ENCODE data around the gene PTDSS2.

PTDSS2 gene

GRCh38 chr11:492427-493226, 42.5 kb downstream of the PTDSS2 start:
- no peak for DNase-seq (ENCODE audit: low spot score)

GRCh38 chr11:494761-495536, 44.9 kb downstream of the PTDSS2 start:
- no peak for DNase-seq (ENCODE audit: low spot score)

DNA sequence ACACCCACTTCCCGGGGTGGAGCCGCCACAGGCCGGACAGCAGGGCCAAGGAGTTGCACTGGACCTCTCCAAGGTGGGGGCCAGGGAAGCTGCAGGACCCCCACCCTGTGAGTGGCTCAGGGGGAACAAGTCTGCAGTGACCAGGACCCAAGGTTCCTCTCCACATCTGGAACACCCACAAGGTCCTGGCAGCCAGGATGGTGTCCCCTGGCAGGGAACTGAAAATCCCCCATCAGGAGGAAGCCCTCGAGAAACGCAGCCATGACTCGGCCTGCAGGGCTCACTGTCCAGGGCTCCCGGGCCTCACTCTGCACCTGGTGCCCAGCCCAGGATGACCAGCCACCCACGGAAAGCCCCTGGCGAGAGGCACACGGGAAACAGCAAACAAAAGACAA, 45.5 kb downstream of the PTDSS2 start:
- DNase-seq (ENCODE audit: low spot score), result no peak

GRCh38 chr11:496834-497564, 46.9 kb downstream of the PTDSS2 start:
- no peak for DNase-seq (ENCODE audit: low spot score)

DNA sequence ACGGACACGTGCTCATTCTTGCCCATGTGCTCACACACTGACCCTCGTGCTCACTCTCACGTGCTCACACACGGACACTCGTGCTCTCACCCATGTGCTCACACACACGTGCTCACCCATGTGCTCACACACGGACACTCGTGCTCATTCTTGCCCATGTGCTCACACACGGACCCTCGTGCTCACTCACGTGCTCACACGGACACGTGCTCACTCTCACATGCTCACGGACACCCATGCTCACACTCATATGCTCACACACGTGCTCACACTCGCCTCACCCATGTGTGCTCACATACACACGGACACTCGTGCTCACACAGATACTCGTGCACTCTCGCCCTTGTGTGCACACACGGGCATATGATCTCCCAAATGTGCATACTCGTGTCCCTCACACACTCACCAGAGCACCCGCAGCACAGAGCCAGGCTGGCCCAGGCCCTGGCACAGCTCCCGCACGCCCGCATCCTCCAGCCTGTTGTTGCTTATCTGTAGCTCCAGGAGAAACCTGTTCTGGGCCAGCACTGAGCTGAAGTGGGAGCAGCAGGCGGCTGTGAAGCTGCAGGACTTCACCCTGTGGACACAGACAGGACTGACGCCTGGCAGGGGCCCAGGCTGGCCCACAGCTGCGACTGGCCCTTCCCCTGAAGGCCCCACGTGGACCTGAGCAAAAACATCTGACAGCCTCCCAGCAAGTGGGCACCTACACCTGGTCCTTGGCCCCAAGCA, 47.7 kb downstream of the PTDSS2 start:
- DNase-seq (ENCODE audit: low spot score), result no peak

- DNase-seq (ENCODE audit: low spot score), result no peak
Measured at GRCh38 chr11:498297-499181, 48.5 kb downstream of the PTDSS2 start.

- DNase-seq (ENCODE audit: low spot score), result no peak
Measured at GRCh38 chr11:499201-500076, 49.4 kb downstream of the PTDSS2 start.

GRCh38 chr11:501001-501682, 51.1 kb downstream of the PTDSS2 start:
- DNase-seq (ENCODE audit: low spot score), result no peak

GRCh38 chr11:501683-502287, 51.7 kb downstream of the PTDSS2 start:
- DNase-seq (ENCODE audit: low spot score), result no peak

DNA sequence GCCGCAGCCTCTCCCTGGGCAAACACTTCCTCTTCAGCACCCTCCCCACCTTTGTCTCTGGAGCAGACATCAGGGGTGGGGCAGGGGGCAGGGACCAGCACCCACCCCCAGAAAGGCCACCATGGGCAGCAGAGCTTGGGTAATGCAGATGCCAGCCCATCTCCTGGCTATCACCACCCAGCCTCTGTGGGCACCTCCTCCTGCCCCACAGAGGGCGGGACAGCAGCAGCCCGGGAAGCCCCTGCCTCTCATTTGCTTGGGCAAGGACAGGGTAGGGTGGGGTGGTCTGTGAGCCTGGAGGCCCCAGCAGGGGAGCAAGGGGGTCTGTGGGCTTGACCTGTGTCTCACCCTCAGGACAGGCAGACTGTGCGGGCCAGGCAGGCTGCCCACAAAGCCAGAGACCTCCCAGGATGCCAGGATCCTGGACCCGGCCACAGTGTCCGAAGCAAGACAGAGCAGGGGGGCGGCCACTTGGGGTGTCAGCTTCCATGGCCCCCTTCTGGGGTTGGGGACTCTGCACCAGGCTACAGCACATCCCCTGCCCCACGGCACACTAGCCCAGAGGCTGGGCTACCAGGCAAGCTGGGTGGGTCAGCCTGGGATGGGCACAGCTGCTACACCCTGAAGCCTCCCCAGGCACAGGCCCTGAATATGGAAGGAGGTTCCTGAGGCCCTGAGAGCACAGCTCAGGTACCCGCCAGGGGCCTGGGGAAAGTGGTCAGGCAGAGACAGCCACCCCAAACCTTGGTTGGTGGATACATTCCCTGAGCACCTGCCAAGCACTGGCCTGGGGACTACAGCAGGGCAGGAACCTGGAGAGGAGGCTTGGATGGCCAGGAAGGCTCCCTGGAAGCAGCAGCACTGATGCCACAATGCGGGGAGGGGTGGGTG, 52.5 kb downstream of the PTDSS2 start:
- DNase-seq (ENCODE audit: low spot score), result no peak

DNA sequence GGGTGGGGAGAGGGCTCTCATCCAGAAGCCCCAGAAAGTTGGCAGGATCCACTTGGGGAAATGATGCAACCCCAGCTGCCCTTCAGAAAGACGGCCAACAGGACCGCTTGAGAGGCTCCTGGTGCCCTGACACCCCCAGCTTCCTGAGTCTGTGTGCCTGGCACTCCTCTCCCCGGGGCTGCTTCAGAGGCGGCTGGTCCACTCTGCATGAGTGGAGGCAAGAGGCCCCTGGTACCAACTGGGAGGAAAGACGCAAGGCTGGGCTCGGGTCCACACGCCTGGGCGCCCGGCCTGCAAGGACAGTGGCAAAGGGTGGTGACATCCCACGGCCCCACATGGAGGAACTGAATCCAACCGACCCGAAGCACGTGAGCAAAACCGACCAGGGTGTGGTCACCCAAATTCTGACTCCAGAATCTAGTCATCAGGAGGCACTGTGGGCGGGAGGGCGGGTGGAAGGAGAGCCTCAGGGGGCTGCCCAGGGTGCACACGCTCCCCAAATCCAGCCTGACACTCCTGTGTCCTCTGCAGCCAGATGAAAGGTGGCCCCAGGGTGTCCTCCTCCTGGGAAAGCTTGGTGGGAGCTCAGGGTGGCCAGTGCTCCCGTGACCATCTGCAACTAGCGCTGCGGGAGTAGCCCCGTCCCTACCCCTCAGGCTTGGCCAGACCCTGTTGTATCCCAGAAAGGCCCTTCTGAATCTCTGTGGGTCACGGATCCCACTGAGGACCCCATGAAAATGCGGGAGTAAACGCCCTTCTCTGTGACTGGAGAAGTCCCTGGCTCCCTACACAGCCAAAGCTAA, 53.3 kb downstream of the PTDSS2 start:
- DNase-seq (ENCODE audit: low spot score), result peak; percentile 66

DNA sequence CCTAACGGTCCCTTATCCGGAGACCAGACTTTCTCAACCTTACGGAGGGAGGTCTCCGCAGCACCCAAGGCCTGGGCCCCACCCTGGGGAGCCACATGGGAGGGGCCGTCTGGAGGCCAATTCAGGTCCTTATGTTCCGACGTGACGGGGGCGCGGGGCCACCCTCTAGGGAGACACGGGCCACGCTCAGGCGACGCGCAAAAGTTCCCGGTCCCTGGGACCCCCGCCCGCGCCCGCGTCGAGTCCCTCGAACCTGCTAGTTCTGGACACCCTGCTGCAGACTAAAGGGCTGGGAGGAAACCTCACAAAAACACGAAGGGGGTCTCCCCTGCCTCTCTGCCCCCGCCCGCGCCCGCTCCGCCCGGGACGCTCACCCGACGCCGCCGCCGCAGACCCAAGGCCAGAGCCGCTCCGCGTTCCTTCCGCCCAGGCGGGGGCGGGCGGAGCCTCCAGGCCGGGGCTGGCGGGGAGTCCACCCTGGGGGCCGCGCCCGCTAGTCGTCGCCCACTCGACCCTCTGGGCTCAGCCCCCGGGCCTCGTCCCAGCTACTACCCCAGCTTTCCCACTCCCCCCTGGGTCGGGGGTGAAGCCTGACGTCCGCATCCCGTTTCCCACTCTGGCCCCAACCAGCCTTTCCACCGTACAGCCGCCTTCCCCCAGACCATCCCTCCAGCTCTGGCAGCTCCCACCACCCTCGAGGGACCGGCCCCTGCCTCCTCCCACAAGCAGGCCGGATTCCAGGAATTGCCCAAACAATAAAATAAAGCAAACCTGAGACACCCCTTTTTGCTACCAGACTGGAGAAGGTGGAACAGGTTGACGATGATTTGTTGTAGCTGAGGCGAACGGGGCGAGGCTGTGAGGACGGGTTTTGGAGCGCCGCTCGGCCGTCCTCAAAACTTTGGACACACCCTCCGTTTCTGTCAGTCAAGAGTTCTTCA, 54.2 kb downstream of the PTDSS2 start:
- DNase-seq (ENCODE audit: low spot score), result no peak

DNA sequence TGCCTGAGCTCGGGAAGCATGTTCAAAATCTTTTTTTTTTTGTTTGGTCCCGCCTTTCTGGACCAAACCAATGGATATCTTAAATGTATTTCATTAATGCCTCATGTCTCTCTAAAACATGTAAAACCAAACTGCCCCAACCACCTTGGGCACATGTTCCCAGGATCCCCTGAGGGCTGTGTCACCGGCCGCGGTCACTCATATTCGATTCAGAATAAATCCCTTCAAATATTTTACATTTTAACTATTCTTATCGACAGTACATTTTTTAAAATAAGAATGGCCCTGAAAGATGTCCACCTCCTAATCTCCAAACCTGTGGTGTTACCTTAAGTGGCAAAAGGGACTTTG, 54.9 kb downstream of the PTDSS2 start:
- DNase-seq (ENCODE audit: low spot score), result no peak

GRCh38 chr11:506238-506994, 56.3 kb downstream of the PTDSS2 start:
- DNase-seq (ENCODE audit: low spot score), result peak; percentile 97

DNA sequence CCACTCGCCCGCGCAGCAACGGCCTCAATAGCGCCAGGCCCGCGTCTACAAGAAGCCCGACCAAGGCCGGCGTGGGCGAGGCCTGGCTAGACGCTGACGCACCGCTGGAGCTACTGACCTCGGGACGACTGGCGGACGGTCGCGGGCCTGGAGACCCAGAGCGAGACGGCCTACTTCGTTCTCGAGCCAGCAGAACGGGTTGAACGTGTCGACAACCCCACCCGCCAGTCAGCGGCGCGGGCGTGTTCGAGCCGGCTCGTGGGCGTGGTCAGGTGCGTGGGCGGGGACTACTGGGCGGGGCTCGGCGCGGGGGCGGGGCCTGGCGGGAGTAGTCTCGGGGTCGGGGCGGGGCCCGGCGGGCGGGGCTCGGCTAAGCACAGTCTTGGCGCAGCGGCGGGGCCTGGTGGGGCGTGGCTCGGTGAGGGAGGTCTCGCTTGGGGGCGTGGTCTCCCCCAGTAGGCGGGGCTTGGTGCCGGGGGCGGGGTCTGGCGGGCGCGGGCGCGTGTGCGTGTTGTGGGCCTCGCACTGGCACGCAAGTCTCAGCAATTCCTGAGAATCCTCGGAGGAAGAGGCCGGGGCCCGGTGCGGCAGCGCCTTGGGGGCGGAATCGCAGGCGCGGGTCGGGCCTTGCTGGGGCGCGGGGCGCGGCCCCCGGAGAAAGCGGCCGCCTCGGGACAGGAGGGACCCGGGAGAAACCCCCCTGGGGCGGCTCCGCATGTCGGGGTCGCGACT, 57.1 kb downstream of the PTDSS2 start, which contains the start of gene RNH1:
RNH1 (minus strand) TSS at position 248 of the 732 bp plus-strand sequence. CDS start 5,080 bp downstream, outside the sequence.
- DNase-seq (ENCODE audit: low spot score), result peak; percentile 99

Data from activated CD4-positive, alpha-beta T cell treated with anti-CD3 and anti-CD28 coated beads, Interleukin-2, Interleukin-4, amounts not matched to agents 100 ng/mL and 50 ng/mL, durations not matched to agents 16 hours and 8 hours (primary cell).